NAMALWA (cell line): ENCODE measurements around the gene DYNC1I1.

ENCODE experiments used
- DNase-seq: peaks from one replicate; pipeline ENCODE4 v3.0.0-alpha.2; 2015; ENCODE audit warnings: low spot score

The DYNC1I1 gene

GRCh38 chr7:95772298-95772770 lies at the start of gene DYNC1I1:
Gene DYNC1I1, plus strand, starts transcription at chr7:95772554. Its CDS starts 32,176 bp downstream, at chr7:95804730.
- DNase-seq, result no peak

GRCh38 chr7:95723583-95724180 lies 48.7 kb upstream of the DYNC1I1 start:
- DNase-seq, result peak; percentile 61

GRCh38 chr7:95725205-95725604 lies 47.1 kb upstream of the DYNC1I1 start:
- DNase-seq, result peak; percentile 14

- no peak for DNase-seq
These were observed 41.7 kb upstream of the DYNC1I1 start for GRCh38 chr7:95730493-95731280.

GRCh38 chr7:95736635-95737034 lies 35.7 kb upstream of the DYNC1I1 start:
- no peak for DNase-seq

- DNase-seq, result no peak
These were observed 34.4 kb upstream of the DYNC1I1 start for GRCh38 chr7:95737828-95738505.

GRCh38 chr7:95749044-95749443 lies 23.3 kb upstream of the DYNC1I1 start:
- DNase-seq, result no peak

GRCh38 chr7:95749515-95749914 lies 22.8 kb upstream of the DYNC1I1 start:
- no peak for DNase-seq

GRCh38 chr7:95753440-95753839 lies 18.9 kb upstream of the DYNC1I1 start:
- DNase-seq, result no peak

GRCh38 chr7:95755277-95755934 lies 16.9 kb upstream of the DYNC1I1 start:
- no peak for DNase-seq

- DNase-seq, result no peak
These were observed 14.2 kb upstream of the DYNC1I1 start for GRCh38 chr7:95758187-95758586.

- no peak for DNase-seq
These were observed 6.3 kb upstream of the DYNC1I1 start for GRCh38 chr7:95766086-95766485.

GRCh38 chr7:95766657-95767056 lies 5.7 kb upstream of the DYNC1I1 start:
- DNase-seq, result no peak

- DNase-seq, result no peak
These were observed 622 bp downstream of the DYNC1I1 start for GRCh38 chr7:95772771-95773581.

- DNase-seq, result no peak
These were observed 4.3 kb downstream of the DYNC1I1 start for GRCh38 chr7:95776561-95777185.

GRCh38 chr7:95777269-95777668 lies 4.9 kb downstream of the DYNC1I1 start:
- DNase-seq, result no peak

GRCh38 chr7:95780665-95781064 lies 8.3 kb downstream of the DYNC1I1 start:
- DNase-seq, result no peak

- no peak for DNase-seq
These were observed 9.7 kb downstream of the DYNC1I1 start for GRCh38 chr7:95781961-95782586.

GRCh38 chr7:95784796-95785195 lies 12.4 kb downstream of the DYNC1I1 start:
- no peak for DNase-seq

GRCh38 chr7:95788258-95788657 lies 15.9 kb downstream of the DYNC1I1 start:
- no peak for DNase-seq

- no peak for DNase-seq
These were observed 16.5 kb downstream of the DYNC1I1 start for GRCh38 chr7:95788884-95789283.
